H9 (cell line): ENCODE results near the gene CDH22. TPM values are rescaled to one million over a fixed set of nuclear protein-coding genes. Genes with fewer than 3 reads are reported as not detected.

Source experiments
- DNase-seq: peaks from one replicate; pipeline ENCODE4 v3.0.0-alpha.2; 2017
- H2AFZ ChIP-seq: one replicate; pipeline ENCODE4 v1.6.1; 2013; ENCODE audit warnings: mild to moderate bottlenecking, low read length, control low read depth, moderate library complexity
- H2AK5ac ChIP-seq: 2 replicates; pipeline ENCODE4 v1.6.1; 2013; ENCODE audit warnings: low read length, control low read depth, mixed read lengths; ENCODE audit not compliant: insufficient read length
- H2BK120ac ChIP-seq: one replicate; pipeline ENCODE4 v1.6.1; 2013; ENCODE audit warnings: low read depth, mild to moderate bottlenecking, low read length, control low read depth, inconsistent platforms; ENCODE audit not compliant: poor library complexity, severe bottlenecking
- H2BK12ac ChIP-seq: 2 replicates; pipeline ENCODE4 v1.6.1; 2013; ENCODE audit warnings: low read length, control low read depth, mixed read lengths, low read depth; ENCODE audit not compliant: insufficient read length
- H2BK15ac ChIP-seq: 2 replicates; pipeline ENCODE4 v1.6.1; 2013; ENCODE audit warnings: low read depth, low read length, control low read depth
- H2BK20ac ChIP-seq: one replicate; pipeline ENCODE4 v1.6.1; 2013; ENCODE audit warnings: low read depth, mild to moderate bottlenecking, low read length, control low read depth, inconsistent platforms; ENCODE audit not compliant: poor library complexity, severe bottlenecking
- H2BK5ac ChIP-seq: 2 replicates; pipeline ENCODE4 v1.6.1; 2013; ENCODE audit warnings: low read length, control low read depth, mixed read lengths; ENCODE audit not compliant: insufficient read length
- H3K14ac ChIP-seq: 2 replicates; pipeline ENCODE4 v1.6.1; 2013; ENCODE audit warnings: low read length, control low read depth; ENCODE audit not compliant: insufficient read depth
- H3K18ac ChIP-seq: 2 replicates; pipeline ENCODE4 v1.6.1; 2013; ENCODE audit warnings: low read depth, mild to moderate bottlenecking, mixed read lengths, low read length, control low read depth; ENCODE audit not compliant: insufficient read length
- H3K23ac ChIP-seq: 2 replicates; pipeline ENCODE4 v1.6.1; 2013; ENCODE audit warnings: low read length, control low read depth, mixed read lengths, low read depth; ENCODE audit not compliant: insufficient read length
- H3K23me2 ChIP-seq: 2 replicates; pipeline ENCODE4 v1.6.1; 2013; ENCODE audit warnings: low read depth, mild to moderate bottlenecking, mixed read lengths, low read length, control low read depth; ENCODE audit not compliant: insufficient read length, poor library complexity, severe bottlenecking
- H3K27ac ChIP-seq: 2 replicates; pipeline ENCODE4 v1.5.1; 2013; ENCODE audit warnings: low read length, control low read depth, mixed read lengths, low read depth; ENCODE audit not compliant: insufficient read length
- H3K27me3 ChIP-seq: 2 replicates; pipeline ENCODE4 v1.6.1; 2013; ENCODE audit warnings: low read length, control low read depth, inconsistent platforms; ENCODE audit not compliant: insufficient read depth
- H3K4ac ChIP-seq: 2 replicates; pipeline ENCODE4 v1.6.1; 2013; ENCODE audit warnings: low read depth, mild to moderate bottlenecking, control low read depth, inconsistent platforms, low read length, moderate library complexity
- H3K4me1 ChIP-seq: 2 replicates; pipeline ENCODE4 v1.6.1; 2013; ENCODE audit warnings: low read length, control low read depth, inconsistent platforms; ENCODE audit not compliant: insufficient read depth
- H3K4me2 ChIP-seq: 2 replicates; pipeline ENCODE4 v1.6.1; 2013; ENCODE audit warnings: low read length, control low read depth, mixed read lengths; ENCODE audit not compliant: insufficient read length, insufficient read depth
- H3K56ac ChIP-seq: 2 replicates; pipeline ENCODE4 v1.6.1; 2013; ENCODE audit warnings: low read depth, mild to moderate bottlenecking, mixed read lengths, low read length, control low read depth; ENCODE audit not compliant: insufficient read length
- H3K79me1 ChIP-seq: 2 replicates; pipeline ENCODE4 v1.6.1; 2013; ENCODE audit warnings: low read depth, mild to moderate bottlenecking, moderate library complexity, low read length, control low read depth, inconsistent platforms; ENCODE audit not compliant: insufficient read depth, poor library complexity, severe bottlenecking
- H3K79me2 ChIP-seq: 2 replicates; pipeline ENCODE4 v1.6.1; 2013; ENCODE audit warnings: low read length, control low read depth, inconsistent platforms; ENCODE audit not compliant: insufficient read depth
- H3K9ac ChIP-seq: 2 replicates; pipeline ENCODE4 v1.6.1; 2013; ENCODE audit warnings: low read length, control low read depth, mixed read lengths; ENCODE audit not compliant: insufficient read length; ENCODE audit errors: extremely low read depth
- H3K9me3 ChIP-seq: one replicate; pipeline ENCODE4 v1.6.1; 2013; ENCODE audit warnings: low read depth, low read length, inconsistent platforms; ENCODE audit not compliant: control insufficient read depth
- H3T11ph ChIP-seq: one replicate; pipeline ENCODE4 v1.6.1; 2013; ENCODE audit warnings: mild to moderate bottlenecking, low read length, control low read depth, inconsistent platforms
- H4K20me1 ChIP-seq: one replicate; pipeline ENCODE4 v1.6.1; 2013; ENCODE audit not compliant: control insufficient read depth, insufficient read length, insufficient read depth
- H4K5ac ChIP-seq: 2 replicates; pipeline ENCODE4 v1.6.1; 2013; ENCODE audit warnings: low read depth, mild to moderate bottlenecking, mixed read lengths, low read length, control low read depth; ENCODE audit not compliant: insufficient read length
- H4K8ac ChIP-seq: replicated peaks from 2 replicates; pipeline ENCODE4 v1.6.1; 2013; ENCODE audit warnings: low read length, control low read depth, mixed read lengths, low read depth; ENCODE audit not compliant: insufficient read length
- H4K91ac ChIP-seq: 2 replicates; pipeline ENCODE4 v1.6.1; 2013; ENCODE audit warnings: low read depth, mild to moderate bottlenecking, moderate library complexity, mixed read lengths, low read length, control low read depth; ENCODE audit not compliant: insufficient read length
- H3K27ac Mint-ChIP-seq, 3 experiments: 2 replicates in 2 of 3; 3 replicates in 1 of 3; pipeline ENCODE4 v1.8.0; 2020 to 2021; ENCODE audit warnings: mixed read lengths in 3 of 3, mild to moderate bottlenecking in 1 of 3, moderate library complexity in 1 of 3
- H3K27me3 Mint-ChIP-seq: 2 replicates; pipeline ENCODE4 v1.8.0; 2021; ENCODE audit warnings: low read depth, mild to moderate bottlenecking, moderate library complexity, mixed read lengths
- H3K36me3 Mint-ChIP-seq, 3 experiments: 2 replicates in 2 of 3; 3 replicates in 1 of 3; pipeline ENCODE4 v1.8.0; 2020 to 2021; ENCODE audit warnings: low read depth in 3 of 3, mixed read lengths in 3 of 3; ENCODE audit not compliant: insufficient read depth in 1 of 3
- H3K4me1 Mint-ChIP-seq, 2 experiments: 2 replicates each; pipeline ENCODE4 v1.8.0; 2020; ENCODE audit warnings: mixed read lengths in 2 of 2
- H3K4me3 Mint-ChIP-seq, 2 experiments: 2 replicates in 1 of 2; 3 replicates in 1 of 2; pipeline ENCODE4 v1.8.0; 2020 to 2021; ENCODE audit warnings: mild to moderate bottlenecking in 2 of 2, mixed read lengths in 2 of 2, moderate library complexity in 1 of 2
- H3K9me3 Mint-ChIP-seq, 2 experiments: 2 replicates in 1 of 2; 3 replicates in 1 of 2; pipeline ENCODE4 v1.8.0; 2020; ENCODE audit warnings: mild to moderate bottlenecking in 2 of 2, mixed read lengths in 2 of 2, moderate library complexity in 1 of 2
- CTCF ChIP-seq: fragments of 200-600 bp; sonication (generic); conservative IDR thresholded peaks from 3 replicates; pipeline ENCODE4 v1.8.0; 2021; ENCODE audit warnings: antibody characterized with exemption, mild to moderate bottlenecking
- WGBS: extraction: QIAGEN DNeasy Blood & Tissue Kit; methylation state at CpG from one replicate; pipeline ENCODE4 v1.1.7; 2013; ENCODE audit warnings: missing lambda C conversion rate, low lambda C conversion rate, mixed read lengths; ENCODE audit not compliant: insufficient read length; ENCODE audit errors: extremely low coverage; 5-methylcytosine and 5-hydroxymethylcytosine counted together
- total RNA-seq: library from RNA; stranded (reverse); gene quantifications from 2 replicates; pipeline ENCODE4 v1.2.1, GENCODE V29; 2021

Gene CDH22
- total RNA-seq, 1 experiment from 2014 or later, result not detected

- Histone ChIP-seq H3K23me2 (no peaks in the 10 kb centered on the region), H3K23ac (no peak overlapping the region), H3K9me3 (no peaks in the 10 kb centered on the region), H3K9ac (no peak overlapping the region), H2BK15ac (no peak overlapping the region), H4K5ac (no peak overlapping the region), H2BK12ac (no peak overlapping the region), H2AK5ac (no peak overlapping the region), H4K91ac (no peak overlapping the region), H3K4ac (no peak overlapping the region), H2AFZ (no peak overlapping the region), H4K8ac (no peak overlapping the region), H3K79me2 (no peaks in the 10 kb centered on the region), H2BK5ac (no peak overlapping the region), H3K4me1 (no peaks in the 10 kb centered on the region), H4K20me1 (peaks cover 2% of the 10 kb centered on the region), H3K27me3 (no peaks in the 10 kb centered on the region), H3K14ac (no peak overlapping the region), H3K4me2 (no peak overlapping the region), H3K79me1 (no peaks in the 10 kb centered on the region), H3K56ac (no peak overlapping the region), H3K18ac (no peak overlapping the region), H2BK20ac (no peak overlapping the region), H2BK120ac (no peak overlapping the region), H3K27ac (no peak overlapping the region), H3T11ph (no peak overlapping the region)
- peak overlapping the region in 1 of 3 experiments; percentile 14; a peak in 1 of 7 replicates for H3K27ac Mint-ChIP-seq
- H3K36me3 Mint-ChIP-seq, result no peaks in the 10 kb centered on the region
- no peak overlapping the region for H3K4me3 Mint-ChIP-seq
- H3K27me3 Mint-ChIP-seq, result peaks cover 1% of the 10 kb centered on the region; the same call in 1 of the 2 replicates
- no CpG with 5 or more reads among the region's 5 CpGs for WGBS
- H3K9me3 Mint-ChIP-seq, result no peaks in the 10 kb centered on the region
- H3K4me1 Mint-ChIP-seq, result peaks cover 6 to 26% of the 10 kb centered on the region in 2 experiments
- no peak for DNase-seq
- TF ChIP-seq CTCF, result no peak
Measured at GRCh38 chr20:46150943-46151342, 157.4 kb downstream of the CDH22 start.
